SK-N-SH (cell line): ENCODE data around the gene MON2. TPM values are rescaled to one million over a fixed set of nuclear protein-coding genes. Genes with fewer than 3 reads are reported as not detected.

Experiments
- CTCF ChIA-PET: fragments of 300-600, 350-600 bp; formaldehyde crosslinking; extraction: SDS; loops from one replicate; lab custom pipeline; 2021; lab: Yijun Ruan, JAX
- POLR2A ChIA-PET: fragments of 350-600 bp; sonication (Branson Sonifier 250); formaldehyde crosslinking; extraction: SDS; loops from one replicate; lab custom pipeline; 2020; ENCODE audit warnings: antibody characterized with exemption, inconsistent platforms; lab: Yijun Ruan, JAX
- DNase-seq: peaks from one replicate; pipeline ENCODE4 v3.0.0; 2012
- H2AFZ ChIP-seq: fragments of 200-600 bp; sonication (generic); 2 replicates; pipeline ENCODE4 v1.8.1; 2016; ENCODE audit warnings: antibody characterized with exemption, mild to moderate bottlenecking, low read depth
- H3F3A ChIP-seq: fragments of 200-600 bp; sonication (generic); replicated peaks from 2 replicates; pipeline ENCODE3; 2016; ENCODE audit warnings: antibody characterized with exemption, mild to moderate bottlenecking; ENCODE audit not compliant: insufficient read depth
- H3K27ac ChIP-seq, 2 experiments: fragments of 200-500 bp in 1 of 2; fragments of 200-600 bp in 1 of 2; sonication (Bioruptor generic) in 1 of 2; sonication (generic), shearing (Covaris generic) in 1 of 2; 2 replicates each; pipeline versions ENCODE4 v1.5.1 to v1.6.1; 2014 to 2016; ENCODE audit warnings: low read depth in 2 of 2, inconsistent platforms in 1 of 2, low read length in 1 of 2, mild to moderate bottlenecking in 1 of 2, mixed read lengths in 1 of 2
- H3K27me3 ChIP-seq: fragments of 200-600 bp; sonication (generic), shearing (Covaris generic); 2 replicates; pipeline ENCODE4 v1.6.1; 2016; ENCODE audit warnings: mixed run types; ENCODE audit not compliant: insufficient read depth
- H3K36me3 ChIP-seq, 2 experiments: fragments of 200-500 bp in 1 of 2; fragments of 200-600 bp in 1 of 2; sonication (Bioruptor generic) in 1 of 2; sonication (generic) in 1 of 2; replicated peaks in 1 of 2; 2 replicates each; pipeline versions ENCODE3 to v1.5.1; 2014 to 2016; ENCODE audit warnings: low read length in 1 of 2, mild to moderate bottlenecking in 1 of 2; ENCODE audit not compliant: insufficient read depth in 2 of 2, control insufficient read depth in 1 of 2
- H3K4me1 ChIP-seq, 2 experiments: fragments of 200-500 bp in 1 of 2; fragments of 200-600 bp in 1 of 2; sonication (Bioruptor generic) in 1 of 2; sonication (generic), shearing (Covaris generic) in 1 of 2; 2 replicates each; pipeline versions ENCODE4 v1.5.1 to v1.6.1; 2014 to 2016; ENCODE audit warnings: low read depth in 1 of 2, low read length in 1 of 2, mixed run types in 1 of 2; ENCODE audit not compliant: insufficient read depth in 2 of 2, control insufficient read depth in 1 of 2
- H3K4me2 ChIP-seq: fragments of 200-600 bp; sonication (generic), shearing (Covaris generic); 2 replicates; pipeline ENCODE4 v1.6.1; 2017; ENCODE audit warnings: mixed run types
- H3K4me3 ChIP-seq, 2 experiments: fragments of 200-500 bp in 1 of 2; fragments of 200-600 bp in 1 of 2; sonication (Bioruptor generic) in 1 of 2; sonication (generic), shearing (Covaris generic) in 1 of 2; 2 replicates each; pipeline versions ENCODE4 v1.5.1 to v1.8.1; 2014 to 2016; ENCODE audit warnings: low read depth in 2 of 2, inconsistent platforms in 1 of 2, low read length in 1 of 2, mild to moderate bottlenecking in 1 of 2, mixed read lengths in 1 of 2, moderate library complexity in 1 of 2
- H3K79me2 ChIP-seq: fragments of 200-600 bp; sonication (generic); 2 replicates; pipeline ENCODE4 v1.8.1; 2017; ENCODE audit warnings: mild to moderate bottlenecking; ENCODE audit not compliant: insufficient read depth
- H3K9ac ChIP-seq: fragments of 200-600 bp; sonication (generic); 2 replicates; pipeline ENCODE4 v1.6.1; 2017; ENCODE audit warnings: mixed run types
- H3K9me2 ChIP-seq: fragments of 200-600 bp; sonication (generic); 2 replicates; pipeline ENCODE4 v1.6.1; 2017; ENCODE audit warnings: mixed run types
- H3K9me3 ChIP-seq: fragments of 200-600 bp; sonication (generic); 2 replicates; pipeline ENCODE4 v1.6.1; 2017; ENCODE audit warnings: mixed run types, mild to moderate bottlenecking, moderate library complexity
- H4K20me1 ChIP-seq: fragments of 200-600 bp; sonication (generic); 2 replicates; pipeline ENCODE4 v1.6.1; 2017; ENCODE audit warnings: mild to moderate bottlenecking, mixed run types; ENCODE audit not compliant: insufficient read depth
- EZH2phosphoT487 ChIP-seq: fragments of 200-600 bp; sonication (generic); IDR thresholded peaks from 2 replicates; pipeline ENCODE4 v1.6.1; 2017; ENCODE audit warnings: low read depth, mixed run types, mild to moderate bottlenecking, antibody characterized with exemption, moderate library complexity, borderline replicate concordance
- GABPA ChIP-seq: IDR thresholded peaks from 2 replicates; pipeline ENCODE4 v1.4.0; 2012; ENCODE audit warnings: low read depth, mild to moderate bottlenecking
- GATA2 ChIP-seq: sonication (generic); formaldehyde crosslinking; IDR thresholded peaks from 2 replicates; pipeline ENCODE4 v1.5.0; 2020; ENCODE audit warnings: mild to moderate bottlenecking, missing genetic modification reagents
- NFIC ChIP-seq: IDR thresholded peaks from 2 replicates; pipeline ENCODE4 v1.4.0; 2012; ENCODE audit warnings: borderline replicate concordance
- NRF1 ChIP-seq: IDR thresholded peaks from 2 replicates; pipeline ENCODE4 v1.6.1; 2012; ENCODE audit warnings: low read depth, mild to moderate bottlenecking, low read length
- POLR2AphosphoS5 ChIP-seq: IDR thresholded peaks from 2 replicates; pipeline ENCODE4 v1.6.1; 2012; ENCODE audit warnings: low read depth, low read length
- RAD21 ChIP-seq: IDR thresholded peaks from 2 replicates; pipeline ENCODE4 v1.6.1; 2012; ENCODE audit warnings: mild to moderate bottlenecking, low read length
- SIN3A ChIP-seq: IDR thresholded peaks from 2 replicates; pipeline ENCODE4 v1.6.1; 2012; ENCODE audit warnings: low read depth, mild to moderate bottlenecking, low read length, moderate library complexity, borderline replicate concordance
- YY1 ChIP-seq: IDR thresholded peaks from 2 replicates; pipeline ENCODE4 v1.4.0; 2012; ENCODE audit warnings: low read depth, mild to moderate bottlenecking
- WGBS: methylation state at CpG from one replicate; pipeline ENCODE4 v1.1.6; 2017; ENCODE audit warnings: low lambda C conversion rate; 5-methylcytosine and 5-hydroxymethylcytosine counted together
- polyA plus RNA-seq, 3 experiments: library from polyadenylated mRNA; depleted of rRNA; stranded (reverse); fragments of >200 nt; gene quantifications; 2 replicates each; pipeline ENCODE4 v1.2.3, GENCODE V29; 2012
- TF ChIP-seq, protein P1 (sequence below): fragments of 150-350 bp; IDR thresholded peaks from 2 replicates; pipeline ENCODE4 v1.6.1; 2016; ENCODE audit warnings: mild to moderate bottlenecking, low read depth, low read length
- TF ChIP-seq, protein P2 (sequence below): IDR thresholded peaks from 2 replicates; pipeline ENCODE4 v1.6.1; 2012; ENCODE audit warnings: mild to moderate bottlenecking, low read depth, low read length, moderate library complexity

MON2 gene
- polyA plus RNA-seq, 1 of the 3 experiments (the other 2 are of a cell fraction): 4.4 TPM

DNA sequence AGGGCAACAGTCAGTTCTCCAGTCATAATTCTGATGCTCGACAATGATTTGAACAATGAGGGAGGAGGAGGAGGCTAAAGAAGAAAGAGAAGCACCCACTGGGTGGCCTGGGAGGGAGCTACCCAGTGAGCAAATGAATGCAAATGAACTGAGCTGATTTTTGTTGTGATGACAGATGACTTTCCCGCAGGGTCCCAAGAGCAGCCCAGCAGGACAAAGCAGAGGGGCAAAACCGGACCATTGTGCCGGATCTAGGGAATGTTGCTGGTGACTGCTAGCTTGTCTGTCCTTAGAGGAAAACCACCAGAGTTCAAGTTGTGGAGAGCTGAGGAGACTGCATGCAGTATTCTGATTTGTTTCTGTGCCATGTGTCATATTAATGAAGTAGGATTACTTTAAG lies 162.8 kb downstream of the MON2 start:
- 100% methylated on average over 3 of the region's 4 CpGs for WGBS
- CTCF ChIA-PET: interaction anchor here (0.6 to 1.2 kb wide), 3 partner anchors 17 to 167 kb away, joined by 3 read pairs; no protein-coding TSS in a partner anchor
- POLR2A ChIA-PET: no interaction called here

DNA sequence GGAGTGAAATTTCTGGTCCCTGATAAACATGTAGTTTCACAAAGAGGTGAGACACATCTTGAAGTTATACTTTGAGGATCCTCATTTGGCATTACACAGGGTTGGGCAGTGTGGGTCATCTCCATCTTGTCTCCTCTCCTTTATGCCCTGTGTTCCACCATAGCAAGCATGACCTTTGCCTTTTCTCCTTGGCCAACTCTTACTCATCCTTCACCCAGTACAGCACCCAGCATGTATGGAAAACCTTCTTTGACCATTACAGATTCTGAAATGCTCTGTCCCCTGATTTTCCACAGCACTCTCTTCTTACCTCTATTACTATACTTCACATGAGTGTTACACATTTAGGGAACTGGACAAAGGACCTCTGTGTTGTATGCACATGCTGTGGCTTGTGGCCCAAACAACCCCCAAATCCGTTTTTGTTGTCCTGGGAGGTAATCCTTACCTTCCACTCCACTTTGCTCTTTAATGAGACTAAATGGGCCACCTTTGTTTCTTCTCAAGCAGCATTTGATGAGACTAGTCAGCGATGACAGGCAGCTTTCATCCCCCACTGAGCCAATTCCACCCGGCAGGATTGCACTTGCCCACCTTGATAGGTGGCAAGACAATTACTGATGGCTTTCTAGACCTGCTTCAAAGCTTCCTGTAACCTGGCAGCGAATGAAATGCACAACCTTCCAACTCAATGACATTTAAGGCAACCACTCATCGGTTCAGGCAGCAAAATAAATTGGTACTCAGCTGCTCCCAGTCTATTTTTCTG lies 163.5 kb downstream of the MON2 start:
- Histone ChIP-seq H3K4me1 (peaks cover 4 to 10% of the 10 kb centered on the region in 2 experiments; a peak in 2 of 4 replicates), H3K27me3 (no peaks in the 10 kb centered on the region), H3K27ac (no peak overlapping the region), H2AFZ (no peak overlapping the region), H3K4me2 (no peak overlapping the region), H3K9me3 (no peaks in the 10 kb centered on the region), H4K20me1 (no peaks in the 10 kb centered on the region), H3K4me3 (no peak overlapping the region)
- 94% methylated on average over 5 of the region's 5 CpGs for WGBS
- TF ChIP-seq NFIC (no peak), POLR2AphosphoS5 (no peak), RAD21 (no peak), EZH2phosphoT487 (no peak), NRF1 (no peak), YY1 (no peak), SIN3A (no peak), GABPA (no peak)
- TF ChIP-seq, protein P1, sequence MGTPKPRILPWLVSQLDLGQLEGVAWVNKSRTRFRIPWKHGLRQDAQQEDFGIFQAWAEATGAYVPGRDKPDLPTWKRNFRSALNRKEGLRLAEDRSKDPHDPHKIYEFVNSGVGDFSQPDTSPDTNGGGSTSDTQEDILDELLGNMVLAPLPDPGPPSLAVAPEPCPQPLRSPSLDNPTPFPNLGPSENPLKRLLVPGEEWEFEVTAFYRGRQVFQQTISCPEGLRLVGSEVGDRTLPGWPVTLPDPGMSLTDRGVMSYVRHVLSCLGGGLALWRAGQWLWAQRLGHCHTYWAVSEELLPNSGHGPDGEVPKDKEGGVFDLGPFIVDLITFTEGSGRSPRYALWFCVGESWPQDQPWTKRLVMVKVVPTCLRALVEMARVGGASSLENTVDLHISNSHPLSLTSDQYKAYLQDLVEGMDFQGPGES: no peak
- TF ChIP-seq, protein P2, sequence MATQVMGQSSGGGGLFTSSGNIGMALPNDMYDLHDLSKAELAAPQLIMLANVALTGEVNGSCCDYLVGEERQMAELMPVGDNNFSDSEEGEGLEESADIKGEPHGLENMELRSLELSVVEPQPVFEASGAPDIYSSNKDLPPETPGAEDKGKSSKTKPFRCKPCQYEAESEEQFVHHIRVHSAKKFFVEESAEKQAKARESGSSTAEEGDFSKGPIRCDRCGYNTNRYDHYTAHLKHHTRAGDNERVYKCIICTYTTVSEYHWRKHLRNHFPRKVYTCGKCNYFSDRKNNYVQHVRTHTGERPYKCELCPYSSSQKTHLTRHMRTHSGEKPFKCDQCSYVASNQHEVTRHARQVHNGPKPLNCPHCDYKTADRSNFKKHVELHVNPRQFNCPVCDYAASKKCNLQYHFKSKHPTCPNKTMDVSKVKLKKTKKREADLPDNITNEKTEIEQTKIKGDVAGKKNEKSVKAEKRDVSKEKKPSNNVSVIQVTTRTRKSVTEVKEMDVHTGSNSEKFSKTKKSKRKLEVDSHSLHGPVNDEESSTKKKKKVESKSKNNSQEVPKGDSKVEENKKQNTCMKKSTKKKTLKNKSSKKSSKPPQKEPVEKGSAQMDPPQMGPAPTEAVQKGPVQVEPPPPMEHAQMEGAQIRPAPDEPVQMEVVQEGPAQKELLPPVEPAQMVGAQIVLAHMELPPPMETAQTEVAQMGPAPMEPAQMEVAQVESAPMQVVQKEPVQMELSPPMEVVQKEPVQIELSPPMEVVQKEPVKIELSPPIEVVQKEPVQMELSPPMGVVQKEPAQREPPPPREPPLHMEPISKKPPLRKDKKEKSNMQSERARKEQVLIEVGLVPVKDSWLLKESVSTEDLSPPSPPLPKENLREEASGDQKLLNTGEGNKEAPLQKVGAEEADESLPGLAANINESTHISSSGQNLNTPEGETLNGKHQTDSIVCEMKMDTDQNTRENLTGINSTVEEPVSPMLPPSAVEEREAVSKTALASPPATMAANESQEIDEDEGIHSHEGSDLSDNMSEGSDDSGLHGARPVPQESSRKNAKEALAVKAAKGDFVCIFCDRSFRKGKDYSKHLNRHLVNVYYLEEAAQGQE: no peak
- TF ChIP-seq, all 33 proteins: peak for 0
- Histone ChIP-seq H3K9ac (no peak overlapping the region), H3K79me2 (no peaks in the 10 kb centered on the region), H3K9me2 (no peaks in the 10 kb centered on the region), H3F3A (no peaks in the 10 kb centered on the region), H3K36me3 (no peaks in the 10 kb centered on the region)
- ChIA-PET CTCF (interaction anchor here (0.6 to 0.8 kb wide), 2 partner anchors 18 to 166 kb away, joined by 3 read pairs; no protein-coding TSS in a partner anchor), POLR2A (no interaction called here)
- DNase-seq: no peak

More for the DNA sequence above, 162.8 kb downstream of the MON2 start:
- no peak overlapping the region for H3K4me2 ChIP-seq
- H3K9me2 ChIP-seq: no peaks in the 10 kb centered on the region
- no peaks in the 10 kb centered on the region for H4K20me1 ChIP-seq
- no peaks in the 10 kb centered on the region for H3K27me3 ChIP-seq
- H3K9ac ChIP-seq: no peak overlapping the region
- H3K79me2 ChIP-seq: no peaks in the 10 kb centered on the region
- no peaks in the 10 kb centered on the region for H3K9me3 ChIP-seq
- H3F3A ChIP-seq: no peaks in the 10 kb centered on the region
- no peak for DNase-seq
- H3K36me3 ChIP-seq: no peaks in the 10 kb centered on the region
- no peak overlapping the region for H3K27ac ChIP-seq
- H3K4me3 ChIP-seq: no peak overlapping the region
- TF ChIP-seq POLR2AphosphoS5 (no peak), GATA2 (CRISPR knock-in tag) (no peak)
- H3K4me1 ChIP-seq: peaks cover 4 to 10% of the 10 kb centered on the region in 2 experiments; a peak in 2 of 4 replicates
- H2AFZ ChIP-seq: no peak overlapping the region
